C4-2B (cell line): ENCODE measurements around the gene FCHSD2.

Experiments
- H3K27ac ChIP-seq: fragments of 450-650 bp; 2 replicates; pipeline ENCODE4 v1.5.1; 2017
- ZFX ChIP-seq: fragments of 450-650 bp; IDR thresholded peaks from 2 replicates; pipeline ENCODE4 v1.6.1; 2017
- TF ChIP-seq, protein P1 (sequence below): fragments of 450-650 bp; conservative IDR thresholded peaks from 2 replicates; pipeline ENCODE4 v1.5.1; 2017; ENCODE audit warnings: mild to moderate bottlenecking

The FCHSD2 gene

DNA sequence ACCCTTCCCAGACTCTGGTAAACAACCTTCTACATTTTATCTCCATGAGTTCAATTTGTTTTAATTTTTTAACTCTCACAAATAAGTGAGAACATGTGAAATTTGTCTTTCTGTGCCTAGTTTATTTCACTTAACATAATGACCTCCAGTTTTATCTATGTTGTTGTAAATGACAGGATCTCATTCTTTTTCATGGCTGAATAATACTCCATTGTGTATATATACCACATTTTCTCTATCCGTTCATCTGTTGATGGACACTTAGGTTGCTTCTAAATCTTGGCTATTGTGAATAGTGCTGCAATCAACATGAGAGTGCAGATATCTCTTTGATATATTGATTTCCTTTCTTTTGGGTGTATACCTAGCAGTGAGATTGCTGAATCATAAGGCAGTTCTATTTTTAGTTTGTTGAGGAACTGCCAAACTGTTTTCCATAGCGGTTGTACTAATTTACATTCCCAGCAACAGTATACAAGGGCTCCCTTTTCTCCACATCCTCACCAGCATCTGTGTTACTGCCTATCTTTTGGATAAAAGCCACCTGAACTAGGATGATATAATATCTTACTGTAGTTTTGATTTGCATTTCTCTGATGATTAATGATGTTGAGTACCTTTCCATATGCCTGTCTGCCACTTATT is 234.0 kb downstream of the FCHSD2 start:
- no peak for TF ChIP-seq ZFX
- TF ChIP-seq, protein P1, sequence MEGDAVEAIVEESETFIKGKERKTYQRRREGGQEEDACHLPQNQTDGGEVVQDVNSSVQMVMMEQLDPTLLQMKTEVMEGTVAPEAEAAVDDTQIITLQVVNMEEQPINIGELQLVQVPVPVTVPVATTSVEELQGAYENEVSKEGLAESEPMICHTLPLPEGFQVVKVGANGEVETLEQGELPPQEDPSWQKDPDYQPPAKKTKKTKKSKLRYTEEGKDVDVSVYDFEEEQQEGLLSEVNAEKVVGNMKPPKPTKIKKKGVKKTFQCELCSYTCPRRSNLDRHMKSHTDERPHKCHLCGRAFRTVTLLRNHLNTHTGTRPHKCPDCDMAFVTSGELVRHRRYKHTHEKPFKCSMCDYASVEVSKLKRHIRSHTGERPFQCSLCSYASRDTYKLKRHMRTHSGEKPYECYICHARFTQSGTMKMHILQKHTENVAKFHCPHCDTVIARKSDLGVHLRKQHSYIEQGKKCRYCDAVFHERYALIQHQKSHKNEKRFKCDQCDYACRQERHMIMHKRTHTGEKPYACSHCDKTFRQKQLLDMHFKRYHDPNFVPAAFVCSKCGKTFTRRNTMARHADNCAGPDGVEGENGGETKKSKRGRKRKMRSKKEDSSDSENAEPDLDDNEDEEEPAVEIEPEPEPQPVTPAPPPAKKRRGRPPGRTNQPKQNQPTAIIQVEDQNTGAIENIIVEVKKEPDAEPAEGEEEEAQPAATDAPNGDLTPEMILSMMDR: no peak
- no peak overlapping the region for H3K27ac ChIP-seq

DNA sequence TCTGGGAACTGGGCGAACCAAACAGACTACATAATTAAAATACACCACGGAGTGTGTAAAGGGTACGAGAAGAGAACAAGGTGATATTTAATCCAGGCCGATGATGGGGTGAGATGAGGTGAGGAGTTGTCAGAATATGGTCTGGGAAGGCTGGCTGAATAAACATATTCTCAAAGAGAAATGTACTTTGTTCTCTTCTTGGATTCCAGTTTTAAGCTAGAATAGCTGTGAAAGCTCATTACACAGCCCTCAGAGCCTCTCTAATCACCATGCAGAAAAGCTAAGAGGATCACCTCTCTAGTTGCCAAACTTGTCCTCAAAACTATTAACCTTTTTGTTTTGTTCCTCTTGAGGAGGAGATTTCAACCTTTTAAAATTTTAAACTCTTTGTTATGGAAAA is 238.1 kb downstream of the FCHSD2 start:
- no peak overlapping the region for H3K27ac ChIP-seq
- no peak for TF ChIP-seq ZFX
- TF ChIP-seq, protein P1: no peak

DNA sequence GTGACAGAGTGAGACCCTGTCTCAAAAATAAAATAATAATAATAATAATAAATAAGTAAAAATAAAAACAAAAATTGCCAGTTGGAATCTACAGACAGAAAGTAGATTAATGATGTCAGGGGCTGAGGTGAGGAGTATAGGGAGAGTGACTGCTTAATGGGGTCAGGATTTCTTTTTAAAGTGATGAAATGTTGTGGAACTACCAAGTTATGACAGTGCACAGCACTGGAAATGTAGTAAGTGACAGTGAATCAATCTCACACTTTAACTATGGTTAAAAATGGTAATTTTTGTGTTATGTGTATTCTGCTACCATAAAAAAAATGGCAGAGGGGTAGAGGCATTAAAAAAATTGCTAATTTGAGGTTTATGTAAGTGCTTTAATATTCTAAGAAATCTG is 240.7 kb downstream of the FCHSD2 start:
- no peak overlapping the region for H3K27ac ChIP-seq
- no peak for TF ChIP-seq ZFX
- TF ChIP-seq, protein P1: no peak

DNA sequence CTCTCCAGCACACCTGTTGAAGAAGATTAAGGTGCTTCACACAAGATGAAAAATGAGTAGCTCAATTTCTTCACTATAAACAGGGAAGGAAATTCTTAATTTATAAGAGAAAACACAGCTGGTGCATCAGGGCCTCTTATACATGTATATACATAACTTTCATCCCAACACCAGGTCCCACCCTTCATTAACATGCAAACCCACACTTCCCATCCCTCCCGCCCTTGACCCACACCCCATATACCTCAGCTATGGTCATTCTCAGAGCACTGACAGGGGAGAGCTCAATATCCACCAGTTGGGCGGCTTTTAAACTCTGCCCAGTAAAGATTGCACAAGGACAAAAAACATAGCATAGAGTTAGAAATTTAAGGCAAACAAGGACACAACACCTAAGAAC is 242.1 kb downstream of the FCHSD2 start:
- no peak overlapping the region for H3K27ac ChIP-seq
- no peak for TF ChIP-seq ZFX
- TF ChIP-seq, protein P1: no peak

DNA sequence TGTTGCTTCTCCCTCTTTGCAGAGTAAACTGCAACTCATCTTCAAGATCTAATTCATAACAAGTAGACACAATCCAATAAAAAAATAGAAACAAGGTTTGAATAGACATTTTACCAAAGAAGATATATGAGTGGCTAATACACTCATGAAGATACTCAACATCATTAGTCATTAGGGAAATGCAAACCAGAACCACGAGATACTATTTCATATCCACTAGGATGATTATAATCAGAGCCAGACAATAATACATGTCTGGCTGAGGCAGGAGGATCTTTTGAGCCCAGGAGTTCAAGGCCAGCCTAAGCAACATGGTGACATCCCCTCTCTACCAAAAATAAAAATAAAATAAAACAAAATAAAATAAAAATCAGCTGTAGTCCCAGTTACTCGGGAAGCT is 242.9 kb downstream of the FCHSD2 start:
- no peak overlapping the region for H3K27ac ChIP-seq
- TF ChIP-seq, protein P1: no peak
- no peak for TF ChIP-seq ZFX

DNA sequence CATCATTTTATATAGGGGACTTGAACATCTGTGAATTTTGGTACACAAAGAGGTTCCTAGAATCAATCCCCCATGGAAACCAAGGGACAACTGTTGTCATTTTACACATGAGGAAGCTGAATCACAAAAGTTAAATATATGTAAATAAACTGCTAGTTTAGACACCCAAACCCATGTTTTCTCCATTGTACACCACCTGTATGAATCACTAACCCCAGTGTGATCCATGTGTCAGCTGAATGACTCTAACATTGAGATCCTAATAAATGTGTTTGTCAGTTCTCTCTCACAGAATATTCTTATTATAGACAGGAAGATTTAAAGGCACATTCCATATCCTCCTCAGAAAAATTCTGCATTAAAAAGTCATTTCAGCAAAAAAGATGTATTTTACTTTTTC is 244.6 kb downstream of the FCHSD2 start:
- TF ChIP-seq, protein P1: no peak
- TF ChIP-seq ZFX: no peak
- no peak overlapping the region for H3K27ac ChIP-seq

DNA sequence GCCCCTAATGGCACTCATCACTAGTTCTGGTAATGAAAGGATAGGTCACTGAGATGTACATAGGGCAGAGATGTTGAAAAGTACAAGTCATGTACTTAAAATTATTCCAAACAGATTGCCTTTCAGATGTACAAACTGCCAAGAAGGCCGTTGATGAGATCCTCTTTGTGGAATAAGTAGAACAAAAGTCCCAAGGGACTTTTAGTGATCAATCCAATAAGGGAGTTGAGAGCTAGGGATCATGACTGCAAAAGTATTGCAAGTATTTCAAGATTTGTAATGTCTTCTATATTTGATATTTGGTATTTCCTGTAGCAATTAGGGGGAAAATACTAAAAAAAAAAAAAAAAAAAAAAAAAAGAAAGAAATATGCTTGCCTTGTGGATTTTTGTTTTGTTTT is 245.7 kb downstream of the FCHSD2 start:
- H3K27ac ChIP-seq: no peak overlapping the region
- TF ChIP-seq ZFX: no peak
- TF ChIP-seq, protein P1: no peak
